ENCODE measurements around the gene TADA2A.

The TADA2A gene

DNA sequence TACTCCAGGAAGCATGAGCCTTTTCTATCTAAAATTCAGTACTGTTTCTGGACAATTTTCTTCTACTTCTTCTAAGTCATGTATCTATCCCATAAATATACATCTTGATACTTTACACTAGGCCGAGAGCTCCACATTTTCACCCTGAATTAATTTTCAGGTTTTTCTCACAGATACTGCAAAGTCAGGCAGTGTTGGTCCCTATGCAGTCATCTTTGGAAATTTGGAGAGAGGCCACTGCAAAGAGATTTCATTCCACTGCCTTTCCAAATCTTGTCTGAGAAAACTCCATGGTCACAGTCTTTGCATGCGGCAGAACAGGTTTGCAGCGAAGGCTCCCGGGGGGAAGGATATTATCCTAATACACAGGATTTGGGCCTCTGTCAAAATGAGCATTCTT lies 111.2 kb downstream of the TADA2A start:
- no peak overlapping the region for H3K4me3 ChIP-seq (IDR thresholded peaks at IDR 0.05; ENCODE audit: insufficient read depth, low read depth, low read length)
- no peak overlapping the region for H3K9ac ChIP-seq
- H4K20me1 ChIP-seq (ENCODE audit: insufficient read depth): no peaks in the 10 kb centered on the region
- H3K4me1 ChIP-seq (ENCODE audit: low read depth, poor library complexity, severe bottlenecking): peaks cover 3% of the 10 kb centered on the region
- no peaks in the 10 kb centered on the region for H3K36me3 ChIP-seq (ENCODE audit: insufficient read depth)
- H3K27ac ChIP-seq: no peak overlapping the region
- H3K79me2 ChIP-seq (ENCODE audit: insufficient read depth, low read depth): no peaks in the 10 kb centered on the region
- TF ChIP-seq, protein P1, sequence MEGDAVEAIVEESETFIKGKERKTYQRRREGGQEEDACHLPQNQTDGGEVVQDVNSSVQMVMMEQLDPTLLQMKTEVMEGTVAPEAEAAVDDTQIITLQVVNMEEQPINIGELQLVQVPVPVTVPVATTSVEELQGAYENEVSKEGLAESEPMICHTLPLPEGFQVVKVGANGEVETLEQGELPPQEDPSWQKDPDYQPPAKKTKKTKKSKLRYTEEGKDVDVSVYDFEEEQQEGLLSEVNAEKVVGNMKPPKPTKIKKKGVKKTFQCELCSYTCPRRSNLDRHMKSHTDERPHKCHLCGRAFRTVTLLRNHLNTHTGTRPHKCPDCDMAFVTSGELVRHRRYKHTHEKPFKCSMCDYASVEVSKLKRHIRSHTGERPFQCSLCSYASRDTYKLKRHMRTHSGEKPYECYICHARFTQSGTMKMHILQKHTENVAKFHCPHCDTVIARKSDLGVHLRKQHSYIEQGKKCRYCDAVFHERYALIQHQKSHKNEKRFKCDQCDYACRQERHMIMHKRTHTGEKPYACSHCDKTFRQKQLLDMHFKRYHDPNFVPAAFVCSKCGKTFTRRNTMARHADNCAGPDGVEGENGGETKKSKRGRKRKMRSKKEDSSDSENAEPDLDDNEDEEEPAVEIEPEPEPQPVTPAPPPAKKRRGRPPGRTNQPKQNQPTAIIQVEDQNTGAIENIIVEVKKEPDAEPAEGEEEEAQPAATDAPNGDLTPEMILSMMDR (conservative IDR thresholded peaks at IDR 0.05; ENCODE audit: low read depth, low read length): no peak
- no peaks in the 10 kb centered on the region for H3K27me3 ChIP-seq (ENCODE audit: insufficient read depth, low read depth)
- H3K4me2 ChIP-seq: no peak overlapping the region
- no peak overlapping the region for H2AFZ ChIP-seq (ENCODE audit: low read depth)

DNA sequence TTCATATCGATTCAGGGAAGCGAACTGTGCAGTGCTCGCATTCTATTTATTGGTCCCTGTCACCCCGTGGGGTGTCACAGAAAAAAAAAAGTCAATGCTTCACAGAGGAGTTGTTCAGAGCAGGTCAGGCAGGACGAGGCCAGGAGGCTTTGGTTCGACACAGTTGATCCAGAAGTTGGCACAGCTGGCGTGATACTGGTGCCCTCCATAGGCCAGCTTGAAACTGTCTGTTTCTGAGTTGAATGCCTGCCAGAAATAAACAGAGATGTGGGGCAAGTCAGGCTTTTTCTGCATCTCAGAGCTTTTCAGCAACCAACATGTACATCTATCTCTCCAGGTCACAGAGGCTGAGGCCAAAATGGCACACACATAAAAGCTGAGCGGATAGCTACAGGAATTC lies 112.1 kb downstream of the TADA2A start:
- Histone ChIP-seq H3K9ac (no peak overlapping the region), H3K27me3 (ENCODE audit: insufficient read depth, low read depth) (no peaks in the 10 kb centered on the region), H3K4me2 (no peak overlapping the region), H3K27ac (no peak overlapping the region), H2AFZ (ENCODE audit: low read depth) (no peak overlapping the region), H3K36me3 (ENCODE audit: insufficient read depth) (no peaks in the 10 kb centered on the region), H3K4me1 (ENCODE audit: low read depth, poor library complexity, severe bottlenecking) (peaks cover 3% of the 10 kb centered on the region), H3K79me2 (ENCODE audit: insufficient read depth, low read depth) (no peaks in the 10 kb centered on the region), H4K20me1 (ENCODE audit: insufficient read depth) (no peaks in the 10 kb centered on the region), H3K4me3 (IDR thresholded peaks at IDR 0.05; ENCODE audit: insufficient read depth, low read depth, low read length) (no peak overlapping the region)
- TF ChIP-seq, protein P1 (conservative IDR thresholded peaks at IDR 0.05; ENCODE audit: low read depth, low read length): no peak

DNA sequence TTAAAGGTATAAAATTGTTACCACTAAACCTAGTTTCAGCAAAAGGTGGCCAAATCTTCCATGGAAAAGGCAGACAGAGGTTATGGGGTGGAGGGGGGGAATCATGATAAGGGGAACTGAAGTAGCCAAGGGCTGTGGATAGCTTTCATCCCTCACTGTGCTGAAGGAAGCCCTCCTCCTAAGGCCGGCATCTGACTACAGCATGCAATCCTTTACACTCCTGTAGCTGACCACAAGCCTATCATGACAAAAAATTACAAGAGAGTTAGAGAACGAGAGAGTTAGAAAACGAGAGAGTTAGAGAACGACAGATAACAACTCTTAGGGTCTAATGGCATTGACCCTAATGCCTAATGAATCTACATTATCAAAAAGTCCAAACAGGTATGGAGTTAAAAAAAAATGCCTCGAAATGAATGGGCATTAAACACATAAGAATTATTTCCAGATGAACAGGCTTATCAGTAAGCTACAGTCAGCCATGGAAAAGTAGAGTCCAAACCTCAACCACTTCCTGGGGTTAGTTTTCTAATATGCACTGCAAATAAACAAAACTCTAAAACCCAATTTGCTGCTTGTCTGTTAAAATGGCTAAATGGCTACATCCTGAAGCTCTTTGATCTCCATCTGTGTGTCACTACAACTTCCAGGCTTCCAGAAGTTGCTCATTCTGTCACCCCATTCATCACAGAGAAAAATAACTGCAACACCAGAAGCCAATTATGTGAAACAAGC lies 112.7 kb downstream of the TADA2A start:
- no peak overlapping the region for H3K4me2 ChIP-seq

DNA sequence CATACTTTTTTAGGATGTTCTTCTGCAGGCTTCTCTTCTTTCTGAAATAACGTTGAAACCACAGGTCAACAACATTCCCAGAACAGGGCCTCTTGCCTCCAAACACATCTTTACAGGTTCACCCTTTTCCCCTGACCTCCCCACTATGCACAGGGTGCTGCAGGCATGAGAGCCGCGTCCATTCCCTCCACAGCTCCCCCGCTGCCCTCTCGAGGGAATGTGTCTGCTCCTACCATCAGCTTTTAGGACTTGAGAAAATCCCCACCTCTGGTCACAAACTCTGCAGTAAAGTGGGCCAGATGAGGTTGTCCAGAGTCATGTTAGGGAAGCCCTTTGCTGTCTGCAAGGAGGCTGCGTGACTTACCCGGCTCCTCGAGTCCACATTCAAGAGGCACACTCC lies 113.5 kb downstream of the TADA2A start:
- H3K4me1 ChIP-seq (ENCODE audit: low read depth, poor library complexity, severe bottlenecking): peaks cover 3% of the 10 kb centered on the region
- no peaks in the 10 kb centered on the region for H4K20me1 ChIP-seq (ENCODE audit: insufficient read depth)
- H3K27me3 ChIP-seq (ENCODE audit: insufficient read depth, low read depth): no peaks in the 10 kb centered on the region
- H3K4me3 ChIP-seq (IDR thresholded peaks at IDR 0.05; ENCODE audit: insufficient read depth, low read depth, low read length): no peak overlapping the region
- no peak overlapping the region for H2AFZ ChIP-seq (ENCODE audit: low read depth)
- H3K79me2 ChIP-seq (ENCODE audit: insufficient read depth, low read depth): no peaks in the 10 kb centered on the region
- no peaks in the 10 kb centered on the region for H3K36me3 ChIP-seq (ENCODE audit: insufficient read depth)
- TF ChIP-seq, protein P1 (conservative IDR thresholded peaks at IDR 0.05; ENCODE audit: low read depth, low read length): no peak
- no peak overlapping the region for H3K9ac ChIP-seq
- no peak overlapping the region for H3K27ac ChIP-seq
- H3K4me2 ChIP-seq: no peak overlapping the region

More for the DNA sequence above, 112.7 kb downstream of the TADA2A start:
- H3K4me3 ChIP-seq (IDR thresholded peaks at IDR 0.05; ENCODE audit: insufficient read depth, low read depth, low read length): no peak overlapping the region
- H3K27ac ChIP-seq: no peak overlapping the region
- H3K79me2 ChIP-seq (ENCODE audit: insufficient read depth, low read depth): no peaks in the 10 kb centered on the region
- H3K27me3 ChIP-seq (ENCODE audit: insufficient read depth, low read depth): no peaks in the 10 kb centered on the region
- no peak overlapping the region for H3K9ac ChIP-seq
- H3K36me3 ChIP-seq (ENCODE audit: insufficient read depth): no peaks in the 10 kb centered on the region
- no peak overlapping the region for H2AFZ ChIP-seq (ENCODE audit: low read depth)
- peaks cover 3% of the 10 kb centered on the region for H3K4me1 ChIP-seq (ENCODE audit: low read depth, poor library complexity, severe bottlenecking)
- H4K20me1 ChIP-seq (ENCODE audit: insufficient read depth): no peaks in the 10 kb centered on the region
- TF ChIP-seq, protein P1 (conservative IDR thresholded peaks at IDR 0.05; ENCODE audit: low read depth, low read length): no peak

Data from KMS-11 (cell line).